GM10248 (cell line): Measurements from ENCODE around the gene MIS18BP1.

Experiments used
- CTCF ChIA-PET: fragments of 300-600 bp; sonication (Branson Sonifier 250); formaldehyde crosslinking; extraction: SDS; loops from one replicate; lab custom pipeline; 2021; ENCODE audit warnings: antibody characterized with exemption; lab: Yijun Ruan, JAX
- POLR2A ChIA-PET: fragments of 350-650 bp; sonication (Branson Sonifier 250); formaldehyde crosslinking; extraction: SDS; loops from one replicate; lab custom pipeline; 2020; ENCODE audit warnings: antibody characterized with exemption; lab: Yijun Ruan, JAX
- DNase-seq: peaks from one replicate; pipeline ENCODE4 v3.0.0; 2012; ENCODE audit errors: extremely low spot score
- CTCF ChIP-seq: IDR thresholded peaks from 2 replicates; pipeline ENCODE4 v1.5.1; 2012; ENCODE audit warnings: mild to moderate bottlenecking, low read depth; ENCODE audit errors: extremely low read depth, missing control alignments, control extremely low read depth

The MIS18BP1 gene

GRCh38 chr14:45271858-45272537 lies 19.0 kb upstream of the MIS18BP1 start:
- no peak for DNase-seq
- POLR2A ChIA-PET = no interaction called here
- CTCF ChIA-PET = interaction anchor here (1.6 kb wide), 1 partner anchor 359 kb away, joined by 6 read pairs; no protein-coding TSS in a partner anchor
- no peak for TF ChIP-seq CTCF

GRCh38 chr14:45270031-45270430 lies 17.0 kb upstream of the MIS18BP1 start:
- DNase-seq = no peak
- no peak for TF ChIP-seq CTCF
- POLR2A ChIA-PET = no interaction called here
- CTCF ChIA-PET = interaction anchor here (0.9 to 5.4 kb wide), 5 partner anchors 9 to 357 kb away, joined by 3 to 86 read pairs (median 3); partner anchors contain the start of gene MIS18BP1

GRCh38 chr14:45267071-45267470 lies 14.1 kb upstream of the MIS18BP1 start:
- ChIA-PET POLR2A (no interaction called here), CTCF (interaction anchor here (1.1 to 5.4 kb wide), 6 partner anchors 9 to 370 kb away, joined by 3 to 86 read pairs (median 4); partner anchors contain the start of gene MIS18BP1)
- DNase-seq = no peak
- TF ChIP-seq CTCF = no peak

- no peak for DNase-seq
- TF ChIP-seq CTCF = no peak
- CTCF ChIA-PET = no interaction called here
- POLR2A ChIA-PET = no interaction called here
Observed at GRCh38 chr14:45262637-45263036, 9.6 kb upstream of the MIS18BP1 start.

GRCh38 chr14:45261209-45261608 lies 8.2 kb upstream of the MIS18BP1 start:
- ChIA-PET POLR2A (no interaction called here), CTCF (interaction anchor here (5.5 kb wide), 1 partner anchor 348 kb away, joined by 25 read pairs; no protein-coding TSS in a partner anchor)
- DNase-seq = no peak
- no peak for TF ChIP-seq CTCF

- no peak for DNase-seq
- POLR2A ChIA-PET = no interaction called here
- CTCF ChIA-PET = interaction anchor here (1.0 to 5.5 kb wide), 3 partner anchors 10 to 345 kb away, joined by 3 to 28 read pairs (median 25); no protein-coding TSS in a partner anchor
- TF ChIP-seq CTCF = no peak
Observed at GRCh38 chr14:45258805-45259204, 5.8 kb upstream of the MIS18BP1 start.
